Astrocyte (in vitro differentiated cells and primary cell): Measurements from ENCODE around the gene DGKI. TPM values are rescaled to one million over a fixed set of nuclear protein-coding genes. Genes with fewer than 3 reads are reported as not detected.

ENCODE experiments used
- DNase-seq: peaks from one replicate; pipeline ENCODE4 v3.0.0-alpha.2; 2010; ENCODE audit warnings: low read depth
- FAIRE-seq: peaks from 2 replicates; lab custom pipeline; 2011; peaks lifted over from hg19 to GRCh38; lab: Jason Lieb, UNC
- H2AFZ ChIP-seq: 2 replicates; pipeline ENCODE4 v1.6.0; 2012; ENCODE audit warnings: low read depth, low read length, inconsistent platforms
- H3K27ac ChIP-seq: 2 replicates; pipeline ENCODE4 v1.5.1; 2011; ENCODE audit warnings: low read depth, low read length, inconsistent platforms
- H3K27me3 ChIP-seq: 2 replicates; pipeline ENCODE4 v1.6.0; 2011; ENCODE audit warnings: low read length, inconsistent platforms; ENCODE audit not compliant: insufficient read depth
- H3K36me3 ChIP-seq: 2 replicates; pipeline ENCODE4 v1.5.1; 2011; ENCODE audit warnings: low read length, inconsistent platforms; ENCODE audit not compliant: insufficient read depth
- H3K4me1 ChIP-seq: 2 replicates; pipeline ENCODE4 v1.5.1; 2011; ENCODE audit warnings: low read length, inconsistent platforms; ENCODE audit not compliant: insufficient read depth
- H3K4me2 ChIP-seq: 2 replicates; pipeline ENCODE4 v1.6.0; 2012; ENCODE audit warnings: low read length, inconsistent platforms
- H3K4me3 ChIP-seq: 2 replicates; pipeline ENCODE4 v1.5.1; 2011; ENCODE audit warnings: low read depth, mild to moderate bottlenecking, low read length, inconsistent platforms; ENCODE audit not compliant: insufficient read depth
- H3K79me2 ChIP-seq: 2 replicates; pipeline ENCODE4 v1.6.0; 2012; ENCODE audit warnings: mild to moderate bottlenecking, low read length, inconsistent platforms; ENCODE audit not compliant: insufficient read depth
- H3K9ac ChIP-seq: 2 replicates; pipeline ENCODE4 v1.6.0; 2012; ENCODE audit warnings: mild to moderate bottlenecking, low read length, inconsistent platforms
- H3K9me3 ChIP-seq: 2 replicates; pipeline ENCODE4 v1.5.1; 2012; ENCODE audit warnings: low read depth, mild to moderate bottlenecking, low read length, inconsistent platforms; ENCODE audit not compliant: insufficient read depth
- H4K20me1 ChIP-seq: 2 replicates; pipeline ENCODE4 v1.6.0; 2012; ENCODE audit warnings: low read length, inconsistent platforms; ENCODE audit not compliant: insufficient read depth
- H3K27ac Mint-ChIP-seq: one replicate; pipeline ENCODE4 v1.8.0; 2021; ENCODE audit warnings: mild to moderate bottlenecking, mixed read lengths; ENCODE audit not compliant: unreplicated experiment
- H3K27me3 Mint-ChIP-seq: one replicate; pipeline ENCODE4 v1.8.0; 2021; ENCODE audit warnings: low read depth, mixed read lengths; ENCODE audit not compliant: unreplicated experiment
- H3K36me3 Mint-ChIP-seq: one replicate; pipeline ENCODE4 v1.8.0; 2021; ENCODE audit warnings: low read depth, mixed read lengths; ENCODE audit not compliant: unreplicated experiment
- H3K4me1 Mint-ChIP-seq: one replicate; pipeline ENCODE4 v1.8.0; 2021; ENCODE audit warnings: low read depth, mixed read lengths; ENCODE audit not compliant: unreplicated experiment
- H3K4me3 Mint-ChIP-seq: one replicate; pipeline ENCODE4 v1.8.0; 2021; ENCODE audit warnings: mild to moderate bottlenecking, moderate library complexity, mixed read lengths; ENCODE audit not compliant: unreplicated experiment
- H3K9me3 Mint-ChIP-seq: one replicate; pipeline ENCODE4 v1.8.0; 2021; ENCODE audit warnings: mild to moderate bottlenecking, mixed read lengths; ENCODE audit not compliant: unreplicated experiment
- CTCF ChIP-seq: IDR thresholded peaks from 2 replicates; pipeline ENCODE4 v1.5.1; 2011; ENCODE audit warnings: low read depth, mild to moderate bottlenecking, inconsistent platforms, low read length, moderate library complexity; ENCODE audit not compliant: insufficient read depth
- EZH2 ChIP-seq: IDR thresholded peaks from 2 replicates; pipeline ENCODE4 v1.6.1; 2012; ENCODE audit warnings: mild to moderate bottlenecking, low read length, inconsistent platforms; ENCODE audit not compliant: insufficient read depth
- total RNA-seq: library from RNA; stranded (reverse); gene quantifications from 2 replicates; pipeline ENCODE4 v1.2.1, GENCODE V29; 2021

DGKI gene
- total RNA-seq, 1 donor from 2014 or later, result 6.3 TPM

DNA sequence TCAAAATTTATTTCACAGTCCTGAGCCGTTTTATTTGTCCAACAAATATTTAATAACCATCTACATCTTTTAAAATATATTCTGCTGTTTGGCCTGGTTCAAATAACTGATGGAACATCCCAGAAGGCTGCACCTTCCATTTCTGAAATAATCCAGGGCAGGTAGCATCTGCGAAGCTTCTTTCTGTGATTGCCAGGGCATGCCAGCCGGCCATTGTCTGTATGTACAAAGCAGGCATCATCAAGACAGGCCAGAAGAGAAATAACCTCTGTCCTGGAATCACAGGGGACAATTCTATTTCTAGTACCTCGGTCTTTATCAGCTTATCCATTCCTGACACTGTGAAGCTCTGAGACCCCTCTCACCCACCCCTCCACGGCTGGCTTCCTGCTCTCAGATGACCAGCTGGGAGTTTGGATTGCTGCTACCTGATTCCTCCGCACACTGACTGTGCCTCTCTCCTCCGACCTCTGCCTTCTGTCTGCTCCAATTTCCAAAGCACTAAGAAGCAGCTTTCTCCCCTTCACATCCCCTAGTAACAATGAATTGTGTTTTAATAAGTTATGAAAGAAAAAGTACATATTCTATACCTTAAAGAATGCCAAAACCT is 8.0 kb downstream of the DGKI start:
- H3K9ac ChIP-seq, result no peak overlapping the region
- peaks cover 6% of the 10 kb centered on the region for H3K4me1 Mint-ChIP-seq
- peaks cover 9% of the 10 kb centered on the region for H3K36me3 Mint-ChIP-seq
- H3K36me3 ChIP-seq, result peaks cover 3% of the 10 kb centered on the region
- H2AFZ ChIP-seq, result no peak overlapping the region
- peaks cover 6% of the 10 kb centered on the region for H3K4me1 ChIP-seq
- H3K9me3 Mint-ChIP-seq, result peaks cover 2% of the 10 kb centered on the region
- peaks cover 2% of the 10 kb centered on the region for H3K27me3 Mint-ChIP-seq
- DNase-seq (no peak), FAIRE-seq (no peak)
- H3K27me3 ChIP-seq, result no peaks in the 10 kb centered on the region
- no peak overlapping the region for H3K4me2 ChIP-seq
- H3K9me3 ChIP-seq, result no peaks in the 10 kb centered on the region
- H3K27ac Mint-ChIP-seq, result no peak overlapping the region
- H3K4me3 Mint-ChIP-seq, result no peak overlapping the region
- H3K79me2 ChIP-seq, result no peaks in the 10 kb centered on the region
- TF ChIP-seq EZH2, result no peak
- no peak for TF ChIP-seq CTCF
- H3K27ac ChIP-seq, result no peak overlapping the region
- H4K20me1 ChIP-seq, result no peaks in the 10 kb centered on the region
- no peak overlapping the region for H3K4me3 ChIP-seq

- Histone ChIP-seq H3K9ac (no peak overlapping the region), H4K20me1 (no peaks in the 10 kb centered on the region), H2AFZ (no peak overlapping the region), H3K9me3 (peaks cover 2% of the 10 kb centered on the region), H3K79me2 (no peaks in the 10 kb centered on the region), H3K36me3 (peaks cover 7% of the 10 kb centered on the region), H3K27me3 (no peaks in the 10 kb centered on the region), H3K4me2 (no peak overlapping the region), H3K27ac (peak overlapping the region; percentile 29), H3K4me3 (no peak overlapping the region), H3K4me1 (peaks cover 6% of the 10 kb centered on the region)
- Mint-ChIP-seq H3K9me3 (peaks cover 21% of the 10 kb centered on the region), H3K4me1 (peaks cover 6% of the 10 kb centered on the region), H3K36me3 (peaks cover 26% of the 10 kb centered on the region), H3K27ac (no peak overlapping the region), H3K27me3 (no peaks in the 10 kb centered on the region), H3K4me3 (no peak overlapping the region)
- FAIRE-seq, result no peak
- DNase-seq, result no peak
- no peak for TF ChIP-seq EZH2
- no peak for TF ChIP-seq CTCF
These were observed 10.2 kb downstream of the DGKI start for GRCh38 chr7:137836541-137836940.

GRCh38 chr7:137836113-137836509 is 10.7 kb downstream of the DGKI start:
- no peaks in the 10 kb centered on the region for H3K27me3 ChIP-seq
- no peak overlapping the region for H3K9ac ChIP-seq
- H3K4me2 ChIP-seq, result peak overlapping the region; percentile 24
- peak; percentile 41 for DNase-seq
- TF ChIP-seq CTCF (no peak), EZH2 (no peak)
- FAIRE-seq, result no peak
- Mint-ChIP-seq H3K4me3 (no peak overlapping the region), H3K36me3 (peaks cover 30% of the 10 kb centered on the region), H3K4me1 (peaks cover 6% of the 10 kb centered on the region), H3K27me3 (no peaks in the 10 kb centered on the region), H3K9me3 (peaks cover 23% of the 10 kb centered on the region), H3K27ac (no peak overlapping the region)
- H3K36me3 ChIP-seq, result peaks cover 7% of the 10 kb centered on the region
- peak overlapping the region; percentile 59 for H3K27ac ChIP-seq
- H2AFZ ChIP-seq, result no peak overlapping the region
- no peaks in the 10 kb centered on the region for H3K79me2 ChIP-seq
- no peaks in the 10 kb centered on the region for H4K20me1 ChIP-seq
- H3K4me3 ChIP-seq, result no peak overlapping the region
- H3K9me3 ChIP-seq, result peaks cover 2% of the 10 kb centered on the region
- peaks cover 6% of the 10 kb centered on the region for H3K4me1 ChIP-seq
